ENCODE data around the gene LPIN3. TPM values are rescaled to one million over a fixed set of nuclear protein-coding genes. Genes with fewer than 3 reads are reported as not detected.
A peak's percentile ranks its signal among the peaks of the same experiment; 100 is the strongest.

Gene LPIN3
- total RNA-seq, 1 experiment from 2014 or later = 3.8 TPM

GRCh38 chr20:41387444-41387851, 46.8 kb downstream of the LPIN3 start:
- Mint-ChIP-seq H3K4me1 (peaks cover 14 to 21% of the 10 kb centered on the region in 2 experiments), H3K27ac (no peak overlapping the region; a peak in 1 of 7 replicates), H3K9me3 (no peaks in the 10 kb centered on the region), H3K36me3 (ENCODE audit: insufficient read depth in 1 of 3, low read depth in 3 of 3) (no peaks in the 10 kb centered on the region), H3K27me3 (ENCODE audit: low read depth) (peaks cover 5% of the 10 kb centered on the region), H3K4me3 (no peak overlapping the region)
- Histone ChIP-seq H3K79me1 (ENCODE audit: insufficient read depth, low read depth, low read length, poor library complexity, severe bottlenecking) (no peaks in the 10 kb centered on the region), H3K4me1 (ENCODE audit: insufficient read depth, low read length) (no peaks in the 10 kb centered on the region), H2AFZ (ENCODE audit: low read length) (no peak overlapping the region), H2BK15ac (ENCODE audit: low read depth, low read length) (no peak overlapping the region), H3T11ph (ENCODE audit: low read length) (no peak overlapping the region), H3K23me2 (ENCODE audit: insufficient read length, low read depth, low read length, poor library complexity, severe bottlenecking) (no peaks in the 10 kb centered on the region), H3K23ac (ENCODE audit: insufficient read length, low read depth, low read length) (no peak overlapping the region), H3K27me3 (ENCODE audit: insufficient read depth, low read length) (no peaks in the 10 kb centered on the region), H2AK5ac (ENCODE audit: insufficient read length, low read length) (no peak overlapping the region), H3K14ac (ENCODE audit: insufficient read depth, low read length) (no peak overlapping the region), H3K9me3 (ENCODE audit: control insufficient read depth, low read depth, low read length) (no peaks in the 10 kb centered on the region), H2BK5ac (ENCODE audit: insufficient read length, low read length) (no peak overlapping the region), H4K20me1 (ENCODE audit: control insufficient read depth, insufficient read depth, insufficient read length) (no peaks in the 10 kb centered on the region), H4K8ac (replicated peaks; ENCODE audit: insufficient read length, low read depth, low read length) (no peak overlapping the region), H3K4ac (ENCODE audit: low read depth, low read length) (no peak overlapping the region), H3K79me2 (ENCODE audit: insufficient read depth, low read length) (no peaks in the 10 kb centered on the region), H2BK20ac (ENCODE audit: low read depth, low read length, poor library complexity, severe bottlenecking) (no peak overlapping the region), H3K4me2 (ENCODE audit: insufficient read depth, insufficient read length, low read length) (no peak overlapping the region), H3K18ac (ENCODE audit: insufficient read length, low read depth, low read length) (no peak overlapping the region), H2BK12ac (ENCODE audit: insufficient read length, low read depth, low read length) (no peak overlapping the region), H3K56ac (ENCODE audit: insufficient read length, low read depth, low read length) (no peak overlapping the region), H2BK120ac (ENCODE audit: low read depth, low read length, poor library complexity, severe bottlenecking) (no peak overlapping the region), H4K5ac (ENCODE audit: insufficient read length, low read depth, low read length) (no peak overlapping the region), H3K9ac (ENCODE audit: extremely low read depth, insufficient read length, low read length) (no peak overlapping the region), H4K91ac (ENCODE audit: insufficient read length, low read depth, low read length) (no peak overlapping the region), H3K27ac (ENCODE audit: insufficient read length, low read depth, low read length) (no peak overlapping the region)
- peak; percentile 47 for TF ChIP-seq CTCF (conservative IDR thresholded peaks at IDR 0.05)
- no CpG with 5 or more reads among the region's 9 CpGs for WGBS (ENCODE audit: extremely low coverage, insufficient read length, low lambda C conversion rate)
- peak; percentile 65 for DNase-seq

Measured in H9 (cell line).